LNCaP clone FGC (cell line): ENCODE measurements around the gene PAPOLA.
A peak's percentile ranks its signal among the peaks of the same experiment; 100 is the strongest.

ENCODE experiments used
- DNase-seq: peaks from one replicate; pipeline ENCODE4 v3.0.0-alpha.2; 2011; ENCODE audit warnings: low read depth
- H3K4me3 ChIP-seq: 2 replicates; pipeline ENCODE4 v1.5.1; 2011; ENCODE audit warnings: mild to moderate bottlenecking, low read depth, low read length, control low read depth
- TF ChIP-seq, protein P1 (sequence below): IDR thresholded peaks from 2 replicates; pipeline ENCODE4 v1.5.1; 2012; ENCODE audit warnings: mild to moderate bottlenecking; ENCODE audit not compliant: control insufficient read depth, insufficient read depth; ENCODE audit errors: extremely low read depth

PAPOLA gene

DNA sequence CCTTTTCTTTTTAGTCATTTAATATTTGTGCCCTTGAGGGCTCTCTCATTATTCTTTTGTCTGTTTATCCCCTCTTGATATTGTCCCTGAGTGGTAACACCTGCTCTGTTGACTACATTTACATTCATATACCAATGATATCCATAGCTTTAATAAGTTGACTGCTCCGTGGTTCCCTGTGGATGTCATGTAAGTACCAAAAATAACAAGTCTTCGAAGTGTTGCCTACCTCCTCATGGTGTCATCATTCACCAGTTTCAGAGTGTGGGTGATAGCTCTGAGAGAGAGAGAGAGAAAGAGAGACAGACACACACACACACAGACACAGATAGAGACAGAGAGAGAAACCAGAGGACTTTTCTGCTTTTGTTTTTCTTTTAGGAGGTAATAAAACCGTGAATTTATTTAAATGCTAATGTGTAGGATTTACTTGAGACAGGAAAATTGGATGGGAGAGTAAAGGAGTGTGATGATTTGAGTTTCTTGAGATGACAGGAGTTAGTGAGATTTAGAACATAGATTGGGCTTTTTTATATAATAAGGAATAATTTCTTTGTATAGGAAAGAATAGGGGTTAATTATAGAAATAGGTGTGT is 52.2 kb downstream of the PAPOLA start:
- DNase-seq = no peak
- H3K4me3 ChIP-seq = no peak overlapping the region
- TF ChIP-seq, protein P1, sequence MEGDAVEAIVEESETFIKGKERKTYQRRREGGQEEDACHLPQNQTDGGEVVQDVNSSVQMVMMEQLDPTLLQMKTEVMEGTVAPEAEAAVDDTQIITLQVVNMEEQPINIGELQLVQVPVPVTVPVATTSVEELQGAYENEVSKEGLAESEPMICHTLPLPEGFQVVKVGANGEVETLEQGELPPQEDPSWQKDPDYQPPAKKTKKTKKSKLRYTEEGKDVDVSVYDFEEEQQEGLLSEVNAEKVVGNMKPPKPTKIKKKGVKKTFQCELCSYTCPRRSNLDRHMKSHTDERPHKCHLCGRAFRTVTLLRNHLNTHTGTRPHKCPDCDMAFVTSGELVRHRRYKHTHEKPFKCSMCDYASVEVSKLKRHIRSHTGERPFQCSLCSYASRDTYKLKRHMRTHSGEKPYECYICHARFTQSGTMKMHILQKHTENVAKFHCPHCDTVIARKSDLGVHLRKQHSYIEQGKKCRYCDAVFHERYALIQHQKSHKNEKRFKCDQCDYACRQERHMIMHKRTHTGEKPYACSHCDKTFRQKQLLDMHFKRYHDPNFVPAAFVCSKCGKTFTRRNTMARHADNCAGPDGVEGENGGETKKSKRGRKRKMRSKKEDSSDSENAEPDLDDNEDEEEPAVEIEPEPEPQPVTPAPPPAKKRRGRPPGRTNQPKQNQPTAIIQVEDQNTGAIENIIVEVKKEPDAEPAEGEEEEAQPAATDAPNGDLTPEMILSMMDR = no peak

DNA sequence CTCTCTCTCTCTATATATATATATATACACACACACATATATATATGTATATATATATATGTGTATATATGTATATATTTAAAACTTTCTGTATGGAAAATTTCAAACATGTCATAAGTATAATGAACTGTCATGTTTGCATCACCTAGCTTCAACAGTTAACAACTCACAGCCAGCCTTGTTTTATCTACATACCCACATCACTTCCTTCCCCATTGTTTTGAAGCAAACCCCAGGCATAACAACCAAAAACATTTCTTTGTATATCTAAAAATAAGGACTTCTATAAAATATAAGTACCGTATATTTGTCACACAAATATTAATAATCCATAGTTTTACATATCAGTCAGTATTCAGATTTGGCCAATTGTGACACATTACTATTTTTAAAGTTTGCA is 57.4 kb downstream of the PAPOLA start:
- TF ChIP-seq, protein P1 = no peak
- no peak for DNase-seq
- no peak overlapping the region for H3K4me3 ChIP-seq

DNA sequence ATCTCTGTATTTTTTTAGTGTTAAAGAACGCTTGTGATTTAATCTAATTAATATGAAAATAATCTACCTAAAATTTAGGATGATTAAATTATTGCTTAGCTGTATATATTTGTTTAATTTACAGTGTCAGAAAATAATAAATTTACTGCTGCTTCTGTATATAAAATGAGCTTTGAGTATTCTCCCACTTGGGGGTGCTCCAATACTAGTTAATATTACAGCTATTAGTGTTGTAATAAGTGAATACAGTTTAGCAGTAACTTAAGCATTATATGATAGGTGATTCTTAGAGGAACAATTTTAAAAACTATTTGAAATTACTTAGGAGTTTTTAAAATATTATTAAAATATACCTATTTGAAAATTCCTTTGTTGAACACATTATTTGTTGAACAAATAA is 62.2 kb downstream of the PAPOLA start:
- no peak for DNase-seq
- H3K4me3 ChIP-seq = no peak overlapping the region
- TF ChIP-seq, protein P1 = peak; percentile 17; the same call in 1 of the 2 replicates

DNA sequence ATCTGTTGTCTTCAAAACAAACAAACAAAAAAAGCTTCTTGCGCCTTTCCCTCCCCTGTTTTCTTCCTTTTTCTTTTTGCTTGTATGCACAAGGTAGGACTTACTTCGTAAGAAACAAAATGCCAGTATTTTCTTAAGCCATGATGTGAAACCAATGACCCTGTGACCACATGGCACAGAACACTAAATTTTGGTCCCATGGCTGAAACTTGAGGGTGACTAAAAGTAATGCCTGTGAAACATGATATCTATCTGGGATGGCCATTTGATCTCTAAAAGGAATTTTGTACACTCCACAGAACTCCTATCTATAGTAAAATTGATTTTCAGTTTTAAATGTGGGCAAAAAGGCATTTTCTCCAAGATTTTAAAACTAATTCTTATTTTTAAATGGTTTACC is 63.6 kb downstream of the PAPOLA start:
- TF ChIP-seq, protein P1 = no peak
- no peak for DNase-seq
- no peak overlapping the region for H3K4me3 ChIP-seq

DNA sequence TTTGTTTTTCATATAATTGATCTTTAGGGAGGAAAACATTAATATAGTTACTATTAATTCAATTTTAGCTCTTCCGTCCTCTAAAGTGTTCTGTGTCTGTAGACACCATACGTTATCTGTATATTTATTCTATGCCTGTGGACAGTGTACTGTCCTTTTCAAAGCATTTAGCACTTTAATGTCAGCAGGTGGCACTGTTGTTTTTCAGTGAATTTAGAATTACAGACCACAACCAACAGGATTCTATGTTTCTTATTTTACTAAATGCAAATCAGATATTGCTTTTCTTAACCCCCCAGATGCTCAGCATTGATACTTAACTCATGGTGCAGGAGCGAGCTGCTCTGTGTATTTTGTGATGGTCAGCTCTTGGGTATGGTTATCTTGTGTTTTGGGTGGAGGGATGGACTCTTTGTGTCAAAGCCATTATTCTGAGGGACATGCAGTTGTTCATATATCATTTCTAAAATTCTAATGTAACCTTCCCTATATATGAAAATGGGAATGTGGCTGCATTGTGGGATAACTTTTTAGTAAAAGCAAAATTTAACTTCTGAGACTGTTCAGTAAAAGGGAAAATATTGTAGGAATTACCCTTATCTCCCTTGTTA is 65.2 kb downstream of the PAPOLA start:
- TF ChIP-seq, protein P1 = peak; percentile 78
- no peak for DNase-seq
- H3K4me3 ChIP-seq = no peak overlapping the region

DNA sequence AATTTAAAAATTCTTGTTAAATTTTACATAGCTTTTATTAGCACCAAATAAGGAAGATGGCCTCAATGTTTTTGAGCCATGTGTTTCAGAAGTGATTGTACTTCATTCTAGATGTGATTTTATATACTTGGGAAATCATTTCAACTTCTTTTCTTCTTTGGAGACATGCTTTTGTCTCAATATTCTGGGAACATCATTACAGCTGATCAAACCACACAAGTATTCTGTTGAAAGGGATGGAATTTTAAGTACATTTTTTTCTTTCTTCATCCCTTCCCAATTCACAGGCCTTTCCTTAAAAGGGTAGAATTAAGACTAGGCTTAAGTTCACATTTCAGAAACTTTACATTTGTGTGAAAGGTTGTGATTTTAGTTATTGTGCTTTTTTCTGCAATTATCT is 66.4 kb downstream of the PAPOLA start:
- no peak for DNase-seq
- TF ChIP-seq, protein P1 = no peak
- no peak overlapping the region for H3K4me3 ChIP-seq

DNA sequence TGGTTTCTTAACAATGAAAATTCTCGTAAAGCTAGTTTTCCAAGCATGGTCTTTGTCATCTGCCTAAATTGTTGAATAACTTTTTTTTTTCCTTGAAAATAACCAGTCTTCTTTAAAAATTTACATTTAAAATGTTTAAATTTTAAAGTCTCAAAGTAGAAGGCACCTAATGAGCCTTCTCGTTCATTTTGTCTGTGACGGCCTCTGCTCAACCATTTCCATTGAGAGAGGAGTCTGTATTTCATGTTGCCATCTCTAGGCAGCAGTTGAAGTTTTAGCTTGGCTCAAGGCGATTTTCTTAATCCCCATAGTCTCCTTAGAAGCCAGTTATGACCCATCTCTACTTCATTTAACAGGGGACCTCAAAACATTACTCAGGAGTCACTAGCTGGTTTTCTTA is 69.1 kb downstream of the PAPOLA start:
- H3K4me3 ChIP-seq = no peak overlapping the region
- TF ChIP-seq, protein P1 = no peak
- no peak for DNase-seq
